ENCODE data around the gene MRPL4.
"Not testable (repeated sequence)": the region's sequence is repeated elsewhere in the genome, so short reads cannot be mapped to it uniquely, and the experiment has no call there.

Gene MRPL4

DNA sequence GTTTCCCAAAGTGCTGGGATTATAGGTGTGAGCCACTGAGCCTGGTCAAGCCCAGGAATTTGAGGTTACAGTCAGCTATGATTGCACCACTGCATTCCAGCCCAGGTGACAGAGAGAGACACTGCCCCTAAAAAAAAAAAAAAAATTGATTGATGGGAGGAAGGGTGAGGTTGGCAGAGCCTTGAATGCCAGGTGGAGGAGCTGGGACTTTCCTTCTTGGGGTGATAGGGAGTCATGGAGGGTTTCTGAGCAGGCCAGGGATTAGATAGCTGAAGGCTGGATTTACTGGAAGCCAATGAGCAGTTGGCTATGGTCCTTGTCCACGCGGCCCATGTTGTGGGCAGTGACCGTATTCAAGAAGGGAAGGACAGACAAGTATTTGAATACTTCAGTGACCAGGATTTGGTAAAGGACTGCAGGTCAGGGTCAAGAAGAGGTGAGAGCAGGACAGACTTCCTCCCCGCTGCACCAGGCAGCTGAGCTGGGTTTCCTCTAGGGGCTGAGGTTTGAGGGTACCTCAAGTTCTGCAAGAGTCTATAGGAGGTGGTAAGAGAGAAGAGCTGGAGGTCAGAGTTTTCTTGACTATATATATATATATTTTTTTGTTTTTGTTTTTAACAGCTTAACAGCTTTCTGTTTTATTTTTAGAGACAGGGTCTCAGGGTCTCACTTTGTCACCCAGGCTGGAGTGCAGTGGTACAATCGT, 27.9 kb downstream of the MRPL4 start:
- no peak for DNase-seq
- Mint-ChIP-seq H3K4me1 (peaks cover 19% of the 10 kb centered on the region), H3K27me3 (no peaks in the 10 kb centered on the region), H3K4me3 (no peak overlapping the region), H3K27ac (peak overlapping the region; percentile 46), H3K9me3 (no peaks in the 10 kb centered on the region), H3K36me3 (peaks cover 37% of the 10 kb centered on the region)
- CTCF ChIA-PET, result interaction anchor here (0.6 to 2.8 kb wide), 4 partner anchors 10 to 130 kb away, joined by 3 to 15 read pairs (median 3); partner anchors contain the start of gene ICAM1

DNA sequence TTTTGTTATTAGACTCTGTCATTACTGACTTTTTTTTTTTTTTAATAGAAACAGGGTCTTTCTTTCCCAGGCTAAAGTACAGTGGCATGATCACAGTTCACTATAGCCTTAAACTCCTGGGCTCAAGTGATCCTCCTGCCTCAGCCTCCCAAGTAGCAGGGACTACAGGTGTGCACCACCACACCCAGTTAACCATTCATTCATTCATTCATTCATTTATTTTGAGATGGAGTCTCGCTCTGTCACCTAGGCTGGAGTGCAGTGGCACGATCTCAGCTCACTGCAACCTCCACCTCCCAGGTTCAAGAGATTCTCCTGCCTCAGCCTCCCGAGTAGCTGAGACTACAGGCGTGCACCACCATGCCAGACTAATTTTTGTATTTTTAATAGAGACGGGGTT, 30.0 kb downstream of the MRPL4 start:
- Mint-ChIP-seq H3K4me1 (peaks cover 39% of the 10 kb centered on the region), H3K36me3 (peaks cover 49% of the 10 kb centered on the region)
- CTCF ChIA-PET, DNase-seq, H3K4me3 Mint-ChIP-seq, H3K9me3 Mint-ChIP-seq, H3K27me3 Mint-ChIP-seq, H3K27ac Mint-ChIP-seq: not testable (repeated sequence)

- peaks cover 49% of the 10 kb centered on the region for H3K4me1 Mint-ChIP-seq
- CTCF ChIA-PET, result no interaction called here
- H3K27me3 Mint-ChIP-seq, result peaks cover 22% of the 10 kb centered on the region
- no peak for DNase-seq
- H3K9me3 Mint-ChIP-seq, result no peaks in the 10 kb centered on the region
- H3K27ac Mint-ChIP-seq, result no peak overlapping the region
- peaks cover 47% of the 10 kb centered on the region for H3K36me3 Mint-ChIP-seq
- H3K4me3 Mint-ChIP-seq, result no peak overlapping the region
These were observed 31.5 kb downstream of the MRPL4 start for GRCh38 chr19:10283301-10284064.

GRCh38 chr19:10284065-10284959, 32.3 kb downstream of the MRPL4 start:
- H3K27me3 Mint-ChIP-seq, result peaks cover 30% of the 10 kb centered on the region
- H3K27ac Mint-ChIP-seq, result no peak overlapping the region
- no peaks in the 10 kb centered on the region for H3K9me3 Mint-ChIP-seq
- CTCF ChIA-PET, result interaction anchor here (0.9 to 1.0 kb wide), 2 partner anchors 25 to 106 kb away, joined by 3 read pairs; no protein-coding TSS in a partner anchor
- H3K36me3 Mint-ChIP-seq, result peaks cover 42% of the 10 kb centered on the region
- H3K4me3 Mint-ChIP-seq, result no peak overlapping the region
- peaks cover 54% of the 10 kb centered on the region for H3K4me1 Mint-ChIP-seq
- no peak for DNase-seq

GRCh38 chr19:10284960-10285278, 32.9 kb downstream of the MRPL4 start:
- CTCF ChIA-PET, result interaction anchor here (0.9 to 1.3 kb wide), 3 partner anchors 25 to 106 kb away, joined by 3 to 5 read pairs (median 3); no protein-coding TSS in a partner anchor
- DNase-seq, result no peak
- no peaks in the 10 kb centered on the region for H3K9me3 Mint-ChIP-seq
- no peak overlapping the region for H3K4me3 Mint-ChIP-seq
- peaks cover 36% of the 10 kb centered on the region for H3K27me3 Mint-ChIP-seq
- H3K4me1 Mint-ChIP-seq, result peaks cover 50% of the 10 kb centered on the region
- H3K27ac Mint-ChIP-seq, result no peak overlapping the region
- H3K36me3 Mint-ChIP-seq, result peaks cover 37% of the 10 kb centered on the region

DNA sequence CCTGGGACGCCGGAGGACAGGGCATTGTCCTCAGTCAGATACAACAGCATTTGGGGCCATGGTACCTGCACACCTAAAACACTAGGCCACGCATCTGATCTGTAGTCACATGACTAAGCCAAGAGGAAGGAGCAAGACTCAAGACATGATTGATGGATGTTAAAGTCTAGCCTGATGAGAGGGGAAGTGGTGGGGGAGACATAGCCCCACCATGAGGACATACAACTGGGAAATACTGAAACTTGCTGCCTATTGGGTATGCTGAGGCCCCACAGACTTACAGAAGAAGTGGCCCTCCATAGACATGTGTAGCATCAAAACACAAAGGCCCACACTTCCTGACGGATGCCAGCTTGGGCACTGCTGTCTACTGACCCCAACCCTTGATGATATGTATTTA, 33.4 kb downstream of the MRPL4 start:
- H3K27ac Mint-ChIP-seq, result no peak overlapping the region
- no peak for DNase-seq
- H3K4me1 Mint-ChIP-seq, result peaks cover 52% of the 10 kb centered on the region
- H3K4me3 Mint-ChIP-seq, result no peak overlapping the region
- H3K27me3 Mint-ChIP-seq, result peaks cover 41% of the 10 kb centered on the region
- peaks cover 37% of the 10 kb centered on the region for H3K36me3 Mint-ChIP-seq
- CTCF ChIA-PET, result interaction anchor here (1.0 to 1.3 kb wide), 2 partner anchors 104 to 105 kb away, joined by 3 to 5 read pairs; no protein-coding TSS in a partner anchor
- H3K9me3 Mint-ChIP-seq, result no peaks in the 10 kb centered on the region

- Mint-ChIP-seq H3K4me3 (peak within 1 kb of the TSS; percentile 63), H3K27ac (peak within 1 kb of the TSS; percentile 84), H3K9me3 (no peaks in the 10 kb centered on the region), H3K36me3 (peaks cover 41% of the 10 kb centered on the region), H3K4me1 (peaks cover 65% of the 10 kb centered on the region), H3K27me3 (peaks cover 58% of the 10 kb centered on the region)
- CTCF ChIA-PET, result interaction anchor here (0.6 to 2.5 kb wide), 6 partner anchors 10 to 224 kb away, joined by 3 to 15 read pairs (median 3); partner anchors contain the start of genes ICAM1 and TYK2
- DNase-seq, result peak; percentile 75
These were observed 35.1 kb downstream of the MRPL4 start, which contains the start of gene ICAM4 for GRCh38 chr19:10286803-10287737. Gene ICAM4 (plus strand): TSS chr19:10286955. CDS start chr19:10287013, 58 bp downstream.

GRCh38 chr19:10288662-10289166, 36.7 kb downstream of the MRPL4 start:
- Mint-ChIP-seq H3K4me1 (peaks cover 79% of the 10 kb centered on the region), H3K4me3 (peak overlapping the region; percentile 59), H3K27me3 (peaks cover 74% of the 10 kb centered on the region), H3K36me3 (peaks cover 44% of the 10 kb centered on the region), H3K9me3 (peaks cover 2% of the 10 kb centered on the region), H3K27ac (no peak overlapping the region)
- CTCF ChIA-PET, result interaction anchor here (0.8 to 2.0 kb wide), 7 partner anchors 18 to 132 kb away, joined by 3 to 18 read pairs (median 4); partner anchors contain the start of genes ICAM1 and PDE4A
- peak; percentile 56 for DNase-seq

GRCh38 chr19:10289167-10289835, 37.3 kb downstream of the MRPL4 start:
- H3K27me3 Mint-ChIP-seq, result peaks cover 80% of the 10 kb centered on the region
- CTCF ChIA-PET, result interaction anchor here (0.8 to 2.0 kb wide), 6 partner anchors 19 to 131 kb away, joined by 3 to 18 read pairs (median 4); partner anchors contain the start of genes ICAM1 and PDE4A
- H3K27ac Mint-ChIP-seq, result no peak overlapping the region
- peaks cover 39% of the 10 kb centered on the region for H3K36me3 Mint-ChIP-seq
- H3K9me3 Mint-ChIP-seq, result peaks cover 2% of the 10 kb centered on the region
- H3K4me1 Mint-ChIP-seq, result peaks cover 80% of the 10 kb centered on the region
- peak; percentile 74 for DNase-seq
- H3K4me3 Mint-ChIP-seq, result peak overlapping the region; percentile 59

DNA sequence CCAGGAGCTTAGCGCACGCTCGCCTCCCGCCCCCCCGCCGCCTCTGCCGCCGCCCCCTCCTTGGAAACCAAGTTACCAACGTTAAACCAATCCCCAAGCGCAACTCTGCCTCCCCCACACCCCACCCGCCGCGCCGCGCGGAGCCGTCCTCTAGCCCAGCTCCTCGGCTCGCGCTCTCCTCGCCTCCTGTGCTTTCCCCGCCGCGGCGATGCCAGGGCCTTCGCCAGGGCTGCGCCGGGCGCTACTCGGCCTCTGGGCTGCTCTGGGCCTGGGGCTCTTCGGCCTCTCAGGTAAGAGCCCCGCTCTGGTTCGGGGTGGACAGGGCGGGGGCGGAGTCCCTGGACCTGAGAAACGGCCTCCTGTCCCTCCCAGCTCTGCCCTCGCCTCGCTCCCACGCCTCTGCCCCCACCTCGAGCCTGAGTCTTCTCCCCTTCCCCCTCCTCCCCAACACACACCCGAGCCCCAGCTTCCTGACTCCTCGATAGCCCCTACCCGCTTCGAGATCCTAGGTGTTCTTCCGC, 37.9 kb downstream of the MRPL4 start, which contains the start of gene ICAM5:
TSS of gene ICAM5 (plus strand) at position 117 of the 521 bp plus-strand sequence. CDS start at position 209, 92 bp downstream.
- peak within 1 kb of the TSS; percentile 76 for H3K27ac Mint-ChIP-seq
- peaks cover 86% of the 10 kb centered on the region for H3K27me3 Mint-ChIP-seq
- peaks cover 85% of the 10 kb centered on the region for H3K4me1 Mint-ChIP-seq
- CTCF ChIA-PET, result interaction anchor here (1.3 to 2.0 kb wide), 4 partner anchors 19 to 131 kb away, joined by 3 to 18 read pairs (median 6); partner anchors contain the start of genes ICAM1 and PDE4A
- H3K36me3 Mint-ChIP-seq, result peaks cover 33% of the 10 kb centered on the region
- peak within 1 kb of the TSS; percentile 68 for H3K4me3 Mint-ChIP-seq
- DNase-seq, result peak; percentile 52
- peaks cover 2% of the 10 kb centered on the region for H3K9me3 Mint-ChIP-seq

DNA sequence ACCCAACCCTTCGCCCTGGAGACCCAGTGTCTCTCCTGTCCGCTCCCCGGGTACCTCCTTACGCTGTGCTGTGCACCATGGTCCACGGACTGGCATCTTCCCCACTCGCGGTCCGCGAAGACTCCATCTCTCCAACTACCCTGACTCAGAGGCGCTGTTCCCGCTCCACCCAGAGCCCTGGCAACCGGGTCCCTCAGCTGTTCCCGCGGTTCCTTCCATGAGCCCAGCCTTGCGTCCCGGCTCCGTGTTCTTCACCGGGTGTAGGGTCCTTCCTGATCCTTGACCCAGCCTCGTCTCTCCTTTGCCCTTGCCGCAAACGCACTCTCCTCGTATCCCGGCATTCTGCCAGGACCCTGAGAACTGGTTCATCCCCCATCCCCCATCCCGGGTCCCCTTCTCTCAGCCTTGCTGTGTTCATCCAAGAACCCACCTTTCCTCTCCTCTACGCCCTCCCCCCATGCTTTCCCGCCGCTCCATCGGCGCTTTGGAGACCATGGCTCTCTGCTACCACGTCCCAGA, 38.4 kb downstream of the MRPL4 start:
- peaks cover 82% of the 10 kb centered on the region for H3K4me1 Mint-ChIP-seq
- peak; percentile 33 for DNase-seq
- CTCF ChIA-PET, result interaction anchor here (0.5 to 2.0 kb wide), 3 partner anchors 20 to 265 kb away, joined by 3 to 18 read pairs (median 5); partner anchors contain the start of gene ICAM1

More for the DNA sequence above, 38.4 kb downstream of the MRPL4 start:
- Mint-ChIP-seq H3K9me3 (peaks cover 2% of the 10 kb centered on the region), H3K27ac (peak overlapping the region; percentile 76), H3K36me3 (peaks cover 28% of the 10 kb centered on the region), H3K27me3 (peaks cover 91% of the 10 kb centered on the region), H3K4me3 (peak overlapping the region; percentile 68)
